Body of pancreas (tissue), 4 donors: ENCODE measurements around the gene DCLRE1A.

Experiments
- POLR2A ChIP-seq, 3 donors: fragments of 450-650 bp; IDR thresholded peaks; one replicate each; pipeline ENCODE4 v1.6.1; 2016; ENCODE audit warnings: antibody characterized with exemption in 3 of 3, mild to moderate bottlenecking in 2 of 3
- TF ChIP-seq, protein P1 (sequence below), 7 experiments: fragments of 450-650 bp in 4 of 7; fragments of 200-600 bp in 3 of 7; sonication (generic) in 3 of 7; IDR thresholded peaks; one replicate each; pipeline ENCODE4 v1.5.1; 2016 to 2019; ENCODE audit warnings: antibody characterized with exemption in 7 of 7

- TF ChIP-seq, protein P1, sequence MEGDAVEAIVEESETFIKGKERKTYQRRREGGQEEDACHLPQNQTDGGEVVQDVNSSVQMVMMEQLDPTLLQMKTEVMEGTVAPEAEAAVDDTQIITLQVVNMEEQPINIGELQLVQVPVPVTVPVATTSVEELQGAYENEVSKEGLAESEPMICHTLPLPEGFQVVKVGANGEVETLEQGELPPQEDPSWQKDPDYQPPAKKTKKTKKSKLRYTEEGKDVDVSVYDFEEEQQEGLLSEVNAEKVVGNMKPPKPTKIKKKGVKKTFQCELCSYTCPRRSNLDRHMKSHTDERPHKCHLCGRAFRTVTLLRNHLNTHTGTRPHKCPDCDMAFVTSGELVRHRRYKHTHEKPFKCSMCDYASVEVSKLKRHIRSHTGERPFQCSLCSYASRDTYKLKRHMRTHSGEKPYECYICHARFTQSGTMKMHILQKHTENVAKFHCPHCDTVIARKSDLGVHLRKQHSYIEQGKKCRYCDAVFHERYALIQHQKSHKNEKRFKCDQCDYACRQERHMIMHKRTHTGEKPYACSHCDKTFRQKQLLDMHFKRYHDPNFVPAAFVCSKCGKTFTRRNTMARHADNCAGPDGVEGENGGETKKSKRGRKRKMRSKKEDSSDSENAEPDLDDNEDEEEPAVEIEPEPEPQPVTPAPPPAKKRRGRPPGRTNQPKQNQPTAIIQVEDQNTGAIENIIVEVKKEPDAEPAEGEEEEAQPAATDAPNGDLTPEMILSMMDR (IDR thresholded peaks at IDR 0.05) = no peak
- TF ChIP-seq POLR2A (IDR thresholded peaks at IDR 0.05) = no peak
These were observed 30.5 kb downstream of the DCLRE1A start for GRCh38 chr10:113823389-113823788.
